ENCODE results near the gene P2RX2.

DNA sequence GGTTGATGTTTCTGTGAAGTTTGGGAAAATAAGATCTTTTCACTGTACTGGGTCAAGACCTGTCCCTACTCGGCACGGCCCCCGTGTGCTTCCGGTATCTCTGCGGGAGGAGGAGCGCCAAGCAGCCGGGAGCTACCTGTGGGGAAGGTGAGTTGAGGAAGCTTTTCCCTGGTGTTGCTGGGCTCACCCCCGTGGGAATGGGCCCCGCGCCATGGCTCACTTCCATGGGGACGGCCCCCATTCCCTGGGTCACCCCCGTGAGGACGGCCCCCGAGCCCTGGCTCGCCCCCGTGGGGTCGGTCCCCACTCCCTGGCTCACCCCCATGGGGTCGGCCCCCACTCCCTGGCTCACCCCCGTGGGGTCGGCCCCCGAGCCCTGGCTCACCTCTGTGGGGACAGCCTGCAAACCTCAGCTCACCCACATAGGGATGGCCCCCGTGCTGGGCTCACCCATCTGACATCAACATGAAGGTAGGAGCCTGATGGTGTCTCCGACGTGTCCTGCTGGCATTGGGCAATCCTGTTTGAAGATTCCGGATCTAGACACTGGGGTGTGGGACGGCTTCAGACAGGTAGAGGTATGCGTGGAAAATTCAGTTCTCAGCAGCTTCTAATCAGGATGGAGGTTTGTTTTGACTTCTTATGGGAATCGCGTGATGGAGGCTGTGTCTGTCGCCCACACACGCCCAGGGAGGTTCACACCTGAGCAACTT is 17.2 kb upstream of the P2RX2 start:
- TF ChIP-seq, protein P1, sequence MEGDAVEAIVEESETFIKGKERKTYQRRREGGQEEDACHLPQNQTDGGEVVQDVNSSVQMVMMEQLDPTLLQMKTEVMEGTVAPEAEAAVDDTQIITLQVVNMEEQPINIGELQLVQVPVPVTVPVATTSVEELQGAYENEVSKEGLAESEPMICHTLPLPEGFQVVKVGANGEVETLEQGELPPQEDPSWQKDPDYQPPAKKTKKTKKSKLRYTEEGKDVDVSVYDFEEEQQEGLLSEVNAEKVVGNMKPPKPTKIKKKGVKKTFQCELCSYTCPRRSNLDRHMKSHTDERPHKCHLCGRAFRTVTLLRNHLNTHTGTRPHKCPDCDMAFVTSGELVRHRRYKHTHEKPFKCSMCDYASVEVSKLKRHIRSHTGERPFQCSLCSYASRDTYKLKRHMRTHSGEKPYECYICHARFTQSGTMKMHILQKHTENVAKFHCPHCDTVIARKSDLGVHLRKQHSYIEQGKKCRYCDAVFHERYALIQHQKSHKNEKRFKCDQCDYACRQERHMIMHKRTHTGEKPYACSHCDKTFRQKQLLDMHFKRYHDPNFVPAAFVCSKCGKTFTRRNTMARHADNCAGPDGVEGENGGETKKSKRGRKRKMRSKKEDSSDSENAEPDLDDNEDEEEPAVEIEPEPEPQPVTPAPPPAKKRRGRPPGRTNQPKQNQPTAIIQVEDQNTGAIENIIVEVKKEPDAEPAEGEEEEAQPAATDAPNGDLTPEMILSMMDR (IDR thresholded peaks at IDR 0.05), result no peak
- no peak for TF ChIP-seq POLR2AphosphoS5 (IDR thresholded peaks at IDR 0.05; ENCODE audit: insufficient read depth in 1 of 2, low read depth in 1 of 2)
